Fibroblast of peridontal ligament (primary cell): ENCODE data around the gene VDR.
"Not testable (repeated sequence)": the region's sequence is repeated elsewhere in the genome, so short reads cannot be mapped to it uniquely, and the experiment has no call there.

Experiments used
- DNase-seq: peaks from one replicate; pipeline ENCODE4 v3.0.0-alpha.2; 2010; ENCODE audit errors: extremely low read depth

Gene VDR

GRCh38 chr12:47813511-47814196 is 91.1 kb downstream of the VDR start:
- DNase-seq: no peak

GRCh38 chr12:47812797-47813510 is 91.8 kb downstream of the VDR start:
- peak; percentile 77 for DNase-seq

- peak; percentile 87 for DNase-seq
These were observed 93.0 kb downstream of the VDR start for GRCh38 chr12:47811581-47812484.

DNA sequence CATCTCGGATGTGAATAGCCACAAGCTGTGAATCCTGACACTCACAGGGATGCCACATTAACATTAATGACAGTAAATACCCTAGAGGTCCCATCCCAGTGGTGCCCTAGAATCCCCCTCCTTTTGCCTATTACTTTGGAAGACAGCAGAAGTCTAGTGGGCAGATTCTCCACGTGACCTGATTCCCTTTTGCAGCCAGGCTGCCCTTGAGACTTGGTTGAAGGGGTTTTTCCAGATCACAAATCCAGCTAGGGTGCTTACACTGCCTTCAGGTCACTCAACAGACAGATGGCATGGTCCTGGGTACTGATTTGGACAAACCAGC is 93.8 kb downstream of the VDR start:
- no peak for DNase-seq

DNA sequence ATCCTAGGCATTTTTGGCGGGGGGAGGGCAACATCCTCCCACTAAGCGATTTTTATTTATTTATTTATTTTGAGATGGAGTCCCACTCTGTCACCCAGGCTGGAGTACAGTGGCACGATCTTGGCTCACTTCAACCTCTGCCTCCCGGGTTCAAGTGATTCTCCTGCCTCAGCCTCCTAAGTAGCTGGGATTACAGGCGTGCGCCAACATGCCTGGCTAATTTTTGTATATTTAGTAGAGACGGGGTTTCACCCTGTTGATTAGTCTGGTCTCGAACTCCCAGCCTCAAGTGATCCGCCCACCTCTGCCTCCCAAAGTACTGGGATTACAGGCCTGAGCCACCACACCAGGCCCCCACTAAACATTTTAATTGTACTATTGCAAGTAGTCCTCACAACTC is 95.3 kb downstream of the VDR start:
- DNase-seq: not testable (repeated sequence)

DNA sequence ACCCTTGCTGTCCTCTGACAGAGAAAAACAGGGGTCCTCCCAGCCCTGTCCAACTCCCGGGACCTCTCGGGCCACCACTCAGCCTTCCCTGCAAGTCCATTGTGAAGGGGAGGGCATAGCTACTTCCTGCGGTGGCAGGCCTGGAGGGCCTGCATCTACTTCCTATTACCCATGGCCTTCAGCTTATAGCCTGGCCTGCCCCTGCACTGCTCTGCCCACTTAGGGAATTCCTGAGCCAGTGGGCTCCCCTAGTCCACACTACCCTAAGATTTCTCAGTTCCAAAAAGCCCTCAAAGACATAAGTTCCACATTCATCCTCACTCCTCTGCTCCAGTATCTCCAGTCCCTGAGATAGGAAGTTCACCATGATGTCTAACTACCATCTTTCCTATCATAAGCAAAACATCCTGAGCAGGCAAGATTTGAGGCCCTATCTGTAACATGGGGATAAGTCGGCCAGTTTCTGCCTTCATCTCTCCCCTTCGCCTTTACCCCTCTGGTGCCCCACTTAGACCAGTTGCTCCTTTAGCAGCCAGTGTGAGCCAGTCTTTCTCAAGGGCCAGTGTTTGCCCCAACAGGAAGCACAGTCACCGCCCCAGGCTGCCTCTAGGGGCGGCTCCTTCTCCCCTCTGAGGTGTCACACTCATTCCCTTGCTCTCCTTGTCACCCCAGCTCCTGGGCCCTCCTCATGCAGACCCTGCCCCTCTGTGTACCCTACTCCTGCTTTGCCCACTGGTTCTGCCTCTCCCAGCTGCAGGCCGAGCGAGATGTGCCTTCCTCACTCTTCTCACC is 96.0 kb downstream of the VDR start:
- no peak for DNase-seq

DNA sequence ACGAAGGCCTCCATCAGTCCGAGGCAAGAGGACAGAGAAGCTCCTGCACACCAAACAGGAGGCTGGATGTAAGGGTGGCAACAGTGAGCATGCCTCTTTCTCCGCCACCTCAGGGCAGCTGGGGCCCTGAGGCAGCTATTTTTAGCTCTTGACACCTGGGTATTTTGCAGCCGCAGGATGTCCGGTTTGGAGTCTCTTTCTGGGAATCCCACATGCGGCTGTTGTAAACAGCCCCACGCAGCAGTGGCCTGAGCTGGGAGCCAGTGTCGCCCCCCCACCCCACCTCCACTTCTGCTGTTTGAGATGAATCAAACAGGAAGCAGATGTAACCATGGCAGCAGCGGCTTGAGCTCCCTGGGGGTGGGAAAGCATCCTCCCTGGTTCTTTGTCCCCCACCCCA is 96.7 kb downstream of the VDR start:
- DNase-seq: no peak

- no peak for DNase-seq
These were observed 97.5 kb downstream of the VDR start for GRCh38 chr12:47807338-47807737.

GRCh38 chr12:47805417-47805816 is 99.4 kb downstream of the VDR start:
- DNase-seq: peak; percentile 51

- DNase-seq: no peak
These were observed 100.6 kb downstream of the VDR start for GRCh38 chr12:47804171-47804570.

GRCh38 chr12:47803191-47803875 is 101.5 kb downstream of the VDR start:
- no peak for DNase-seq

- no peak for DNase-seq
These were observed 102.5 kb downstream of the VDR start for GRCh38 chr12:47802312-47802711.

- no peak for DNase-seq
These were observed 102.9 kb downstream of the VDR start for GRCh38 chr12:47801904-47802246.

- DNase-seq: no peak
These were observed 103.5 kb downstream of the VDR start for GRCh38 chr12:47801170-47801903.

DNA sequence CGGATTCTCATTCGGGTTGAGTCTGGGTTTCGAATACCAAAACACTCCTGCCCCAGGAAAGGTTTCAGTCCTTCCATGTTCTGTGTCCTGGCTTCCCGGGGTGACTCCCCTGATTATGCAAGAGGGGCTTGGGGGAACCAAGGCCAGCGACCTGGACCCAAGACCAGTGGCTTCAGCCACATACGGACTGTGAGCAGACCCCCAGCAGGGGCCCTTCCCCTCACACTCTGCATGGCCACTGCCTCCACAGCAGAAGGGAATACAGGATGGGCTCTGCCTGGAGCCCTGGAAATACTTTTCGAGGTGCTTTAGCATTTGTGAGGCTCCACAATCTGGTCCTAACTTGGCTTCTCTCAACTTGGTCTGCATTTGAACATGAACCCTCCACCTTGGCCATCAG is 104.2 kb downstream of the VDR start:
- DNase-seq: no peak

GRCh38 chr12:47799357-47799955 is 105.3 kb downstream of the VDR start:
- no peak for DNase-seq

GRCh38 chr12:47798382-47798948 is 106.3 kb downstream of the VDR start:
- no peak for DNase-seq

DNA sequence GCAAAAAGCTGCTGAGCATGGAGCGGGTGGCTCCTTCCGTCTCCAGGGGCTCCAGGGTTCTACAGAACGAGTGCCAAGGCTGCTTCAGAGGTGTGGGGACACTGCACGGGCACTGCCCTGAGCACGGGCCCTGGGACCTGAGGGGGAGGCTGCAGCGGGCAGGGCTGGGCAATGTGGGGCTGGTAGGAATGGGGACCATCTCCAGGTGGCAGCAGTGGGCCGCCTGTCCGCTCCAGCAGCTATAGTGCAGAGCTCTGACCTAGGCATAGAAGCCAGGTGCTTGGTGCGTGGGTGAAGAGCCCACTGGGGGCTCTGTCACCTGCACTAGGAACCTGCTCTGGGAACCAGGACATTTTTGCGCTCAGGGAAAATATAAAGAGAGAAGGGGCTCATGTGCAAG is 107.4 kb downstream of the VDR start:
- DNase-seq: no peak

GRCh38 chr12:47795814-47796411 is 108.9 kb downstream of the VDR start:
- no peak for DNase-seq
